Spinal cord (tissue), 10 donors: ENCODE data around the gene NME2. TPM values are rescaled to one million over a fixed set of nuclear protein-coding genes. Genes with fewer than 3 reads are reported as not detected.
A peak's percentile ranks its signal among the peaks of the same experiment; 100 is the strongest.

ENCODE experiments used
- DNase-seq, 6 donors: peaks; one replicate each; pipeline versions ENCODE4 v3.0.0 to v3.0.0-alpha.2; 2013 to 2015; ENCODE audit warnings: low spot score in 6 of 6, low read depth in 4 of 6
- H3K27ac ChIP-seq: one replicate; pipeline ENCODE4 v1.5.1; 2013; ENCODE audit warnings: low read depth, low read length, control low read depth
- H3K27me3 ChIP-seq: one replicate; pipeline ENCODE4 v1.6.1; 2013; ENCODE audit warnings: low read length; ENCODE audit not compliant: control insufficient read depth, insufficient read depth
- H3K36me3 ChIP-seq: one replicate; pipeline ENCODE4 v1.6.1; 2013; ENCODE audit warnings: low read length; ENCODE audit not compliant: control insufficient read depth, insufficient read depth
- H3K4me1 ChIP-seq: one replicate; pipeline ENCODE4 v1.6.1; 2013; ENCODE audit warnings: low read length; ENCODE audit not compliant: control insufficient read depth, insufficient read depth
- H3K4me3 ChIP-seq: one replicate; pipeline ENCODE4 v1.5.1; 2013; ENCODE audit warnings: low read depth, low read length, control low read depth
- H3K9me3 ChIP-seq: one replicate; pipeline ENCODE4 v1.6.1; 2013; ENCODE audit warnings: low read length; ENCODE audit not compliant: control insufficient read depth, insufficient read depth
- WGBS: methylation state at CpG from one replicate; pipeline ENCODE4 v1.1.5; 2013; ENCODE audit warnings: missing lambda C conversion rate; ENCODE audit not compliant: insufficient coverage; 5-methylcytosine and 5-hydroxymethylcytosine counted together
- polyA plus RNA-seq, 2 donors: library from polyadenylated mRNA; unstranded; fragments of 120-200 nt; gene quantifications; one replicate each; pipeline ENCODE4 v1.2.1, GENCODE V29; 2013; ENCODE audit not compliant: insufficient read length in 2 of 2
- total RNA-seq, 2 donors: library from RNA; depleted of rRNA in 1 of 2; stranded (reverse); fragments of 120-200 nt in 1 of 2; fragments of >200 nt in 1 of 2; gene quantifications; one replicate each; pipeline versions ENCODE4 v1.2.3 to v1.2.4, GENCODE V29; 2013 to 2014
- donor health status: healthy.

NME2 gene
- total and polyA plus RNA-seq, 4 donors: 106 to 432 (median 241) TPM

DNA sequence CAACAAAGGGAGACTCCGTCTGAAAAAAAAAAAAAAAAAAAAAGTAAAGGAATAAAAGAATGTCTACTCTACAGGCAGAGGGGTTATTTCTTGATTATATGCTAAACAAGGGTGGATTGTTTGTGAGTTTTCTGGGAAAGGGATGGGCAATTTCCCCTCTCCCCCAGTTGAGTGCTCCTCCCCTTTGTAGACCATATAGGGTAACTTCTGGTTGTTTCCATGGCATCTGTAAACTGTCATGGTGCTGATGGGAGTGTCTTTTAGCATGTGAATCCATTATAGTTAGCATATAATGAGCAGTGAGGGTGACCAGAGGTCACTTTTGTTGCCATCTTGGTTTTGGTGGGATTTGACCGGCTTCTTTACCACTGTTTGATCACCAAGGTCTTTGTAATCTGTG is 17.0 kb upstream of the NME2 start:
- Histone ChIP-seq H3K36me3 (no peaks in the 10 kb centered on the region), H3K9me3 (no peaks in the 10 kb centered on the region), H3K4me1 (no peaks in the 10 kb centered on the region), H3K27ac (no peak overlapping the region), H3K4me3 (no peak overlapping the region), H3K27me3 (no peaks in the 10 kb centered on the region)
- no CpG with 5 or more reads among the region's 2 CpGs for WGBS
- DNase-seq: no peak

DNA sequence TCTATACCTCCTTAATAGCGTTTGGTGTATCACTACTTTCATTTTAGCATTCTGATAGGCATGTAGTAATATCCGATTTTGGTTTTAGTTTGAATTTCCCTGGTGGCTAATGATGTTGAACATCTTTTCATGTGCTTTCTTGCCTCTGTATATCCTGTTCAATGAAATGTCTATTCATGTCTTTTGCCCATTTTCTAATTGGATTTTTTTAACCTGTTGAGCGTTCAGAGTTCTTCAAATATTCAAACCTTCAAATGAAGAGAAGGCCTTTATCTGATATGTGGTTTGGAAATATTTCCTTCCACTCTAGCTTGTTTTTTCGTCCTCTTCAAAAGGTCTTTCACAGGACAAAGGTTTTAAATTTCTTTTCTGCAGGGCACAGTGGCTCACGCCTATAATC is 15.3 kb upstream of the NME2 start:
- no peak for DNase-seq
- no peaks in the 10 kb centered on the region for H3K9me3 ChIP-seq
- H3K4me3 ChIP-seq: no peak overlapping the region
- peaks cover 5% of the 10 kb centered on the region for H3K4me1 ChIP-seq
- H3K27ac ChIP-seq: no peak overlapping the region
- no peaks in the 10 kb centered on the region for H3K27me3 ChIP-seq
- H3K36me3 ChIP-seq: no peaks in the 10 kb centered on the region
- WGBS: 100% methylated on average over 1 of the region's 5 CpGs

DNA sequence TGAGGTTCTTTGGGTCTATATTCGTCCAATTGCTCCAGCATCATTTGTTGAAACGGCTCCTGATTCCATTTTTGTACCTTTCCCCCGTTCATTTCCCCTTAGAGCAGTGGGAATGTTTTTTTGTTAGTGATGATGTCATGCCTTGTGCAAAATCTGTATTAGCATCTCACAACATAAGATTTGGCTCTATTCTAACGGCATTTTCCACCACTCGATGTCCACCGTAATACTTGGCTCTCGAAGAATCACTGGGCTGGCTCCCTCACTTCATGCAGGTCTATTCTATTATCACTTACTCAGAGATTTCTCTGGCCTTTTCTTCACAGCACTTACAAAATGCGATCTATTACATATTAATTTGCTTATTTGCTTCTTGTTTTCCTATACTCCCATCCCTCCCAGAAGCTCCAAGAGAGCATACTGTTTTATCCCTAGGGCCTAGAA is 13.4 kb upstream of the NME2 start:
- peak overlapping the region; percentile 98 for H3K27ac ChIP-seq
- no peaks in the 10 kb centered on the region for H3K27me3 ChIP-seq
- peaks cover 8% of the 10 kb centered on the region for H3K36me3 ChIP-seq
- WGBS: 19% methylated on average over 4 of the region's 8 CpGs
- H3K9me3 ChIP-seq: no peaks in the 10 kb centered on the region
- no peak for DNase-seq
- H3K4me3 ChIP-seq: peak overlapping the region; percentile 91
- H3K4me1 ChIP-seq: peaks cover 5% of the 10 kb centered on the region

DNA sequence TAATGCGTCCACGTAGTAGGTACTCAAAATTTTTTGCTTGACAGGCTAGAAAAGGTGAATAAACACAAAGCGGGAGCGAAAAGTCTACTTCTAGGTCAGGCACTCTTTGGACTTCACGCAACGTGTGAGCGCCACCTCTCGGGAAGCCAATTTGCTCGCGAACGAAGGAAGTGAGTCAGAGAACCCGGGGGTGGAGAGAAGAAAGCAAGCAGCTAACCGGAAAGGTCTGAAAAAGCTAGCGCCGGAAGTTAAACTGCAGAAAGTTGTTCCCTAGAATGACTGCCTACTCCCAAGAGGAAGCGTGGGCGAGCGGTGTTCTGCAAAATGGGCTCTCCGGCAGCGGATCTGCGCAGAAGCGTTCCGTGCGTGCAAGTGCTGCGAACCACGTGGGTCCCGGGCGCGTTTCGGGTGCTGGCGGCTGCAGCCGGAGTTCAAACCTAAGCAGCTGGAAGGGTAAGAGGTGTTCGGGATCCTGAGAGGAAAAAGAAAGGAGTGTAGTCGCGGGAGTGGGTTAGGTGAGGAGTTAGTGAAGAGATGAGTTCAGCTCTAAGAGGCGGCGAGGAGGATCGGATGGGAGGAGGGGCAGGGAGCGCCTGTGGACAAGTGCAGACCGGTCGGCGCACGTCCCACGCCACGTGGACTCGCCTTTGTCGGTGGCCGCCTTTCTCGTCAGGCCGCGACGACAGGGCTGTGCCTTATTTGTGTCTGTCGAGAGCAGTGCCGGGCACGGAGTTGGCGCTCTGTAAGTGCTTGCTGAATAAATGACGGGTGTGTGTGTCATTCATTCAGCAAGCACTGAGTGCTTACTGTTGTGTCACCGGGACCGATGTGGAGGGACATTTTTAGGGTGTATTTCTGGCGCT is 12.8 kb upstream of the NME2 start, which contains the start of gene NME1:
Gene NME1, plus strand, starts transcription at position 350 of the 863 bp plus-strand sequence. CDS start 2,096 bp downstream, outside the sequence.
- Histone ChIP-seq H3K36me3 (peaks cover 14% of the 10 kb centered on the region), H3K27me3 (no peaks in the 10 kb centered on the region), H3K4me3 (peak within 1 kb of the TSS; percentile 91), H3K4me1 (peaks cover 5% of the 10 kb centered on the region), H3K27ac (peak within 1 kb of the TSS; percentile 98), H3K9me3 (no peaks in the 10 kb centered on the region)
- under 1% methylated on average over 58 of the region's 60 CpGs for WGBS
- DNase-seq: peak; percentile 96 to 100 (median 97)

DNA sequence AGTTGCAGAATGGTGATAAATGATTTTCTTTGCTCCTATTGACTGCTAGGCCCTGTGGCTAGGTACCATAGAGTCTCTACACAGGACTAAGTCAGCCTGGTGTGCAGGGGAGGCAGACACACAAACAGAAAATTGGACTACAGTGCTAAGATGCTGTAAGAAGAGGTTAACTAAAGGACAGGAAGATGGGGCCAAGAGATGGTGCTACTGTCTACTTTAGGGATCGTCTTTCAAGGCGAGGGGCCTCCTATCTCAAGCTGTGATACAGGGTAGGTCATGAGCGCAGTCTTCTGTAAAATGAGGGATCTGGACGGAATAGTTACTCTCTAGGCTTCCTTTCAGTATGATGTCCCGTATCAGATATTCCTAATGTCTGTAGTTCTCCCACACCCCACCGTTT is 12.0 kb upstream of the NME2 start:
- Histone ChIP-seq H3K4me3 (peak overlapping the region; percentile 91), H3K27ac (peak overlapping the region; percentile 98), H3K36me3 (peaks cover 18% of the 10 kb centered on the region), H3K9me3 (no peaks in the 10 kb centered on the region), H3K4me1 (peaks cover 5% of the 10 kb centered on the region), H3K27me3 (no peaks in the 10 kb centered on the region)
- peak in 2 of 6 donors; percentile 22 to 24 for DNase-seq
- 0% methylated on average over 2 of the region's 6 CpGs for WGBS

DNA sequence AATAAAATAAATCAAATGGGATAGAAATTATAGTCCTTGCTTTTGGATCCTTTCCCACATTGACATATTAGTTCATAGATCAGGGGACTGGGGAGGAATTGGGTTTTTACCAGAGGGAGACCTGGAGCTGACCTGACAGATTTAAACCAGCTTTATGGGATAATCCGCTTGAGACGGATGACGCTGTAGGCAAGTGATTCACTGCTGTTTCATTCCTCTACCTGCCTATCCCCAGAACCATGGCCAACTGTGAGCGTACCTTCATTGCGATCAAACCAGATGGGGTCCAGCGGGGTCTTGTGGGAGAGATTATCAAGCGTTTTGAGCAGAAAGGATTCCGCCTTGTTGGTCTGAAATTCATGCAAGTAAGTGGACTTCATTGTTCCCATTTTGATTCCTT is 10.8 kb upstream of the NME2 start:
- no peaks in the 10 kb centered on the region for H3K27me3 ChIP-seq
- DNase-seq: no peak
- H3K4me3 ChIP-seq: no peak overlapping the region
- H3K9me3 ChIP-seq: no peaks in the 10 kb centered on the region
- peaks cover 5% of the 10 kb centered on the region for H3K4me1 ChIP-seq
- peaks cover 21% of the 10 kb centered on the region for H3K36me3 ChIP-seq
- 100% methylated on average over 4 of the region's 8 CpGs for WGBS
- H3K27ac ChIP-seq: no peak overlapping the region

DNA sequence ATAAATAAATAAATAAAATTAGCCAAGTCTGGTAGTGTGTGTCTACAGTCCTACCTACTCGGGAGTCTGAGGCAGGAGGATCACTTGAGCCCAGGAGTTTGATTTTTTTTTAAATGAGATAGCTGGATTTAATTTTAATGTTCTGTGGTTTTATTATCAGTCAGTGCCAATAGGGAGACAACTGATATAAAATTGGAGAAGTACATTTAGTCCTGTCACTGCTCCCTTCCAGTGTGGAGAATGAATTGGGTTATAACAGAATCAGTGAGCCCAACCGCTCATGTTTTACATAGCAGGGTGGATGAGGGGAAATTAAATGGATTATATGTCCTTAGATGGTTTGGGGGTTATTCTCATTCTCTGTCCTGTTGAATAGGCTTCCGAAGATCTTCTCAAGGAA is 6.6 kb upstream of the NME2 start:
- 90% methylated on average over 3 of the region's 3 CpGs for WGBS
- DNase-seq: no peak
- H3K36me3 ChIP-seq: peaks cover 52% of the 10 kb centered on the region
- H3K9me3 ChIP-seq: no peaks in the 10 kb centered on the region
- H3K4me3 ChIP-seq: no peak overlapping the region
- no peaks in the 10 kb centered on the region for H3K27me3 ChIP-seq
- H3K4me1 ChIP-seq: peaks cover 5% of the 10 kb centered on the region
- no peak overlapping the region for H3K27ac ChIP-seq

DNA sequence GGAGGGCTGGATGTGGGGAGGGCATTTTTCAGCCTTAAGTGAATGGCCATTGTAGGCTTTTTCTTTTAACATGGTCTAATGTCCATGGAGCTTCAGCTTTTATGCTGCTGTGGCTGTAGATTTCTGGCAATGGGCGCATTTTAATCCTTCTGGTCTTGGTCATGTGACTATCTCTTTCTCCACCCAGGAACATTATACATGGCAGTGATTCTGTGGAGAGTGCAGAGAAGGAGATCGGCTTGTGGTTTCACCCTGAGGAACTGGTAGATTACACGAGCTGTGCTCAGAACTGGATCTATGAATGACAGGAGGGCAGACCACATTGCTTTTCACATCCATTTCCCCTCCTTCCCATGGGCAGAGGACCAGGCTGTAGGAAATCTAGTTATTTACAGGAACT is 4.7 kb upstream of the NME2 start:
- Histone ChIP-seq H3K4me3 (no peak overlapping the region), H3K27me3 (no peaks in the 10 kb centered on the region), H3K27ac (no peak overlapping the region), H3K4me1 (peaks cover 9% of the 10 kb centered on the region), H3K9me3 (no peaks in the 10 kb centered on the region), H3K36me3 (peaks cover 50% of the 10 kb centered on the region)
- no peak for DNase-seq
- WGBS: no CpG with 5 or more reads among the region's 3 CpGs

DNA sequence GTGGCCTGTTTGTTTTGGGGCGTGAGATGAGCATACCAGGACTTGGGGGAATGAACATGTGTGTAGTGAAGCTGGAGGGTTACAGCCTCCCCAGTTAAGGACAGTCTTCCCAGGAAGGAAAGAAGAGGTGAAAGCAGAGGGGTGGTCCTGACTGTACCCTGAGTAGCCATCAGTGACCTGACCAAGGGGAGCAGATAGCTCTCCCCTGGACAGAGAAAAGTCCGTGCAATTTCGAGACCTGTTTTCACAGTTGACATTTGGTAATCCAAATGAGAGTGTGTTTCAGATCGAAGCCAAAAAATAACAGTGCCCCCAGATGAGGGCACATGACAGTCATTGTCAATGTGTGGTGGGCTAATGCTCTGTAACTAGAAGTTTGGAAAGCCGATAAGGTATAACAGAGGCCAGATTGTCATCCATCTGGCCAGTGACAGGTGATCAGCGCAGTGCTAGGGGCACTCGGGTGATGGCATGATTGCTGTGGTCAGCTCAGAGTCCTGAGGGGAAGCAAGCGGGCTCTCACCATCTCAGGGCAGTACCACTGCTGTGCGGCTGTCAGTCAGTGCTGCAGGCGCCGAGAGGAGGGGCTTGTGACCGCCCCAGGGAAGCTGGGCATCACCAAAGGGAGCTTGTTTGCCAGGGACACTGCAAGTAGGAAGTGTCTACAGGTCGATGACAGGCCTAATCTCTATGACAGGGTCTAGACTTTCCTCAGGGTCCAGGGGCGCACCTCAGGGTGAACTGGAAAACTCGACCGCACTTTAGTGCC is 1.1 kb upstream of the NME2 start:
- Histone ChIP-seq H3K27ac (peak overlapping the region; percentile 70), H3K4me1 (peaks cover 15% of the 10 kb centered on the region)
- peak in 1 of 6 donors; percentile 16 for DNase-seq

More for the DNA sequence above, 1.1 kb upstream of the NME2 start:
- WGBS: 44% methylated on average over 16 of the region's 16 CpGs
- Histone ChIP-seq H3K4me3 (peak overlapping the region; percentile 67), H3K9me3 (no peaks in the 10 kb centered on the region), H3K36me3 (peaks cover 50% of the 10 kb centered on the region), H3K27me3 (no peaks in the 10 kb centered on the region)
